ENCODE data around the gene FOXF2.

DNA sequence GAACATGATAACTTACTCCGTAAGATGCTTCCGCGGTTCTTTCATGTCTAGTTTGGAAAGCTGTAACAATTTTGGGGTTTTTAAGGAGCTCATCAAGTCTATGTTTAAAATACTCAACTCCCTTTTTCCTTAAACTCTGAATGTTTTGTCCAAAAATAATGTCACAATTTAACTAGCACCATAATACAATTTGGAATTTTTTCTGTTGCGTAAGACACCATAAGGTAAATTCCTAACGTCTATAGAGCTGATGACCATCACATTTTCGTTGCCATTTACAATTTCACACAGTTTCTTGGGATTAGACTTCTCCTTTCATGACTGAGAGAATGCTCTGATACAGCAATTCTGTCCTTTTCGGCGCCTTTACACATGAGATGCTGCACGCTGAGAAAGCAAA lies 26.7 kb upstream of the FOXF2 start:
- TF ChIP-seq NR2C2 (IDR thresholded peaks at IDR 0.05; ENCODE audit: borderline replicate concordance, control insufficient read depth, insufficient read length, low read depth) (no peak), JUND (IDR thresholded peaks at IDR 0.05; ENCODE audit: low read depth, low read length) (no peak), LARP7 (IDR thresholded peaks at IDR 0.05) (no peak)
- TF ChIP-seq, protein P1, sequence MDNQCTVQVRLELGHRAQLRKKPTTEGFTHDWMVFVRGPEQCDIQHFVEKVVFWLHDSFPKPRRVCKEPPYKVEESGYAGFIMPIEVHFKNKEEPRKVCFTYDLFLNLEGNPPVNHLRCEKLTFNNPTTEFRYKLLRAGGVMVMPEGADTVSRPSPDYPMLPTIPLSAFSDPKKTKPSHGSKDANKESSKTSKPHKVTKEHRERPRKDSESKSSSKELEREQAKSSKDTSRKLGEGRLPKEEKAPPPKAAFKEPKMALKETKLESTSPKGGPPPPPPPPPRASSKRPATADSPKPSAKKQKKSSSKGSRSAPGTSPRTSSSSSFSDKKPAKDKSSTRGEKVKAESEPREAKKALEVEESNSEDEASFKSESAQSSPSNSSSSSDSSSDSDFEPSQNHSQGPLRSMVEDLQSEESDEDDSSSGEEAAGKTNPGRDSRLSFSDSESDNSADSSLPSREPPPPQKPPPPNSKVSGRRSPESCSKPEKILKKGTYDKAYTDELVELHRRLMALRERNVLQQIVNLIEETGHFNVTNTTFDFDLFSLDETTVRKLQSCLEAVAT (IDR thresholded peaks at IDR 0.05): no peak
- TF ChIP-seq, protein P2, sequence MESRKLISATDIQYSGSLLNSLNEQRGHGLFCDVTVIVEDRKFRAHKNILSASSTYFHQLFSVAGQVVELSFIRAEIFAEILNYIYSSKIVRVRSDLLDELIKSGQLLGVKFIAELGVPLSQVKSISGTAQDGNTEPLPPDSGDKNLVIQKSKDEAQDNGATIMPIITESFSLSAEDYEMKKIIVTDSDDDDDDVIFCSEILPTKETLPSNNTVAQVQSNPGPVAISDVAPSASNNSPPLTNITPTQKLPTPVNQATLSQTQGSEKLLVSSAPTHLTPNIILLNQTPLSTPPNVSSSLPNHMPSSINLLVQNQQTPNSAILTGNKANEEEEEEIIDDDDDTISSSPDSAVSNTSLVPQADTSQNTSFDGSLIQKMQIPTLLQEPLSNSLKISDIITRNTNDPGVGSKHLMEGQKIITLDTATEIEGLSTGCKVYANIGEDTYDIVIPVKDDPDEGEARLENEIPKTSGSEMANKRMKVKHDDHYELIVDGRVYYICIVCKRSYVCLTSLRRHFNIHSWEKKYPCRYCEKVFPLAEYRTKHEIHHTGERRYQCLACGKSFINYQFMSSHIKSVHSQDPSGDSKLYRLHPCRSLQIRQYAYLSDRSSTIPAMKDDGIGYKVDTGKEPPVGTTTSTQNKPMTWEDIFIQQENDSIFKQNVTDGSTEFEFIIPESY (IDR thresholded peaks at IDR 0.05): no peak
